GM23338 (cell line): ENCODE data around the gene STAP2. TPM values are rescaled to one million over a fixed set of nuclear protein-coding genes. Genes with fewer than 3 reads are reported as not detected.
A peak's percentile ranks its signal among the peaks of the same experiment; 100 is the strongest.

Source experiments
- ATAC-seq: fragments of 200-7000 bp; cut with Tn5 transposase; 3 replicates; pipeline ENCODE4 v1.9.1; 2020
- DNase-seq: peaks from one replicate; pipeline ENCODE4 v3.0.0-alpha.2; 2015; ENCODE audit warnings: low spot score
- H2AFZ ChIP-seq: fragments of 200-600 bp; sonication (generic); 2 replicates; pipeline ENCODE4 v1.8.0; 2016; ENCODE audit warnings: antibody characterized with exemption, mild to moderate bottlenecking, moderate library complexity
- H3F3A ChIP-seq: fragments of 200-600 bp; sonication (generic); replicated peaks from 2 replicates; pipeline ENCODE4 v1.8.0; 2017; ENCODE audit warnings: antibody characterized with exemption, mixed run types, low read depth
- H3K27ac ChIP-seq: fragments of 200-600 bp; sonication (generic); 2 replicates; pipeline ENCODE4 v1.6.1; 2016; ENCODE audit warnings: low read depth
- H3K27me3 ChIP-seq: fragments of 200-600 bp; sonication (generic); 2 replicates; pipeline ENCODE4 v1.8.0; 2016; ENCODE audit warnings: mild to moderate bottlenecking, mixed run types, moderate library complexity; ENCODE audit not compliant: insufficient read depth
- H3K36me3 ChIP-seq: fragments of 200-600 bp; sonication (generic); 2 replicates; pipeline ENCODE4 v1.8.0; 2016; ENCODE audit warnings: mild to moderate bottlenecking; ENCODE audit not compliant: insufficient read depth
- H3K4me1 ChIP-seq: fragments of 200-600 bp; sonication (generic); 2 replicates; pipeline ENCODE4 v1.8.0; 2016; ENCODE audit warnings: mild to moderate bottlenecking, moderate library complexity; ENCODE audit not compliant: insufficient read depth
- H3K4me2 ChIP-seq: fragments of 200-600 bp; sonication (generic); 2 replicates; pipeline ENCODE4 v1.7.1; 2017; ENCODE audit warnings: mixed run types
- H3K4me3 ChIP-seq: fragments of 200-600 bp; sonication (generic); 2 replicates; pipeline ENCODE4 v1.6.1; 2016; ENCODE audit warnings: mixed run types
- H3K79me2 ChIP-seq: fragments of 200-600 bp; sonication (generic); replicated peaks from 2 replicates; pipeline ENCODE4 v1.8.0; 2017; ENCODE audit warnings: mild to moderate bottlenecking; ENCODE audit not compliant: insufficient read depth
- H3K9me2 ChIP-seq: fragments of 200-600 bp; sonication (generic); 2 replicates; pipeline ENCODE4 v1.8.0; 2017; ENCODE audit not compliant: insufficient read depth
- H4K20me1 ChIP-seq: fragments of 200-600 bp; sonication (generic); replicated peaks from 2 replicates; pipeline ENCODE4 v1.8.0; 2017; ENCODE audit warnings: mild to moderate bottlenecking; ENCODE audit not compliant: insufficient read depth
- H3K27ac Mint-ChIP-seq: 2 replicates; pipeline ENCODE4 v1.8.0; 2020; ENCODE audit warnings: inconsistent platforms, mild to moderate bottlenecking, moderate library complexity, mixed read lengths
- H3K27me3 Mint-ChIP-seq: 3 replicates; pipeline ENCODE4 v1.8.0; 2022; ENCODE audit warnings: low read depth, mild to moderate bottlenecking, moderate library complexity, mixed read lengths, inconsistent platforms; ENCODE audit not compliant: insufficient read depth, poor library complexity
- H3K36me3 Mint-ChIP-seq: 3 replicates; pipeline ENCODE4 v1.8.0; 2021; ENCODE audit warnings: low read depth, mild to moderate bottlenecking, inconsistent platforms, moderate library complexity, mixed read lengths
- H3K4me1 Mint-ChIP-seq: 3 replicates; pipeline ENCODE4 v1.8.0; 2020; ENCODE audit warnings: mild to moderate bottlenecking, inconsistent platforms, mixed read lengths
- H3K4me3 Mint-ChIP-seq: 3 replicates; pipeline ENCODE4 v1.8.0; 2021; ENCODE audit warnings: moderate library complexity, mild to moderate bottlenecking, inconsistent platforms, mixed read lengths
- H3K9me3 Mint-ChIP-seq: 3 replicates; pipeline ENCODE4 v1.8.0; 2020; ENCODE audit warnings: moderate library complexity, mild to moderate bottlenecking, inconsistent platforms, mixed read lengths
- polyA plus RNA-seq: library from polyadenylated mRNA; unstranded; fragments of >200 nt; fragmentation: Nextera tagmentation; extraction: Ambion mirVana; gene quantifications from 2 replicates; pipeline ENCODE4 v1.2.1, GENCODE V29; 2016
- total RNA-seq: library from RNA; depleted of rRNA; stranded (reverse); fragments of >200 nt; shearing (Covaris generic); gene quantifications from 2 replicates; pipeline ENCODE4 v1.2.3, GENCODE V29; 2014
- TF ChIP-seq, protein P1 (sequence below), 2 experiments: fragments of 200-600 bp in 1 of 2; sonication (generic) in 1 of 2; conservative IDR thresholded peaks; 2 replicates each; pipeline versions ENCODE4 v1.5.1 to v1.6.1; 2016 to 2017; ENCODE audit warnings: antibody characterized with exemption in 2 of 2, low read depth in 2 of 2, mild to moderate bottlenecking in 2 of 2, moderate library complexity in 1 of 2
- TF ChIP-seq, protein P2 (sequence below): fragments of 250-450 bp; sonication (Bioruptor Pico); IDR thresholded peaks from 2 replicates; pipeline ENCODE4 v1.5.0; 2020; ENCODE audit warnings: mild to moderate bottlenecking, moderate library complexity

STAP2 gene
- total and polyA plus RNA-seq, 2 experiments from 2014 or later = 15.1 to 20.7 TPM

DNA sequence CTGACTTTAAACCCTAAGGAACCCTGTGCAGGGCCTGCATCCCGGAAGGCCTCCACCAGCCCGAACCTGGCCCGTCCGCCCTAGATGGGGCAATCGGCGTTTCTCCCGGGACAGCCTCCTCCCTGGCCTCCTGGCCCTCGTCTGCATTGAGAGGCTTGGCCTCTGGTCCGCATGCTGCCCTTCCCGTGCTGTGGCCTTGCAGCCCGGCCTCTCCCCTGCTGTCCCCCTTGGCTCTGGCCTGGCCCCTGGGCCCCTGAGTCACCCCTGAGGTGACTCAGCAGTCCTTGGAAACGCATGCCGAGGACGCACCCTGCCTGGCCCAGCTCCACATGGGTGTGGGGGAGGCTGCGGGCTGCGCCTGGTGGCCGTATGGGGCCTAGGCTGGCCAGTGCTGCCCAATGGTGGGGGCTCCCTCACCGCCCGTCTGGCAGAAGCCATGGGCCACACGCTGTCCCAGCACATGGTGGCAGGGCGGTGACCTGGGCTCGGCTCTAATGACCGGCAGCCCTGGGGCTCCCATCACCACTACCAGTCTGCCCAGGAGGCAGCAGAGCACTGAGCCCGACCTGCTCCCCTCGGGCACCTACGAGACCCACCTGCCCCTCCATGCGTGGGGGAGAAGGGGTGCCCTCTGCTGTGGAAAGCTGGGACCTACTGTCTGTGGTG, 36.0 kb upstream of the STAP2 start:
- Histone ChIP-seq H3K79me2 (peaks cover 70% of the 10 kb centered on the region), H4K20me1 (peaks cover 20% of the 10 kb centered on the region; the same call in 1 of the 2 replicates), H3K27ac (peak overlapping the region; percentile 85), H3K4me2 (peak overlapping the region; percentile 54; the same call in 1 of the 2 replicates), H3K4me1 (peaks cover 31% of the 10 kb centered on the region), H3K4me3 (peak overlapping the region; percentile 35; the same call in 1 of the 2 replicates), H3K9me2 (no peaks in the 10 kb centered on the region), H3F3A (0 out of 2 replicates have a peak, but pooled peaks cover 13% of the 10 kb centered on the region), H3K27me3 (no peaks in the 10 kb centered on the region), H3K36me3 (no peaks in the 10 kb centered on the region), H2AFZ (no peak overlapping the region)
- H3K4me1 Mint-ChIP-seq = peaks cover 46% of the 10 kb centered on the region
- H3K27me3 Mint-ChIP-seq = peaks cover 25% of the 10 kb centered on the region
- H3K9me3 Mint-ChIP-seq = no peaks in the 10 kb centered on the region
- DNase-seq (no peak), ATAC-seq (peak; percentile 6)
- TF ChIP-seq, protein P1, sequence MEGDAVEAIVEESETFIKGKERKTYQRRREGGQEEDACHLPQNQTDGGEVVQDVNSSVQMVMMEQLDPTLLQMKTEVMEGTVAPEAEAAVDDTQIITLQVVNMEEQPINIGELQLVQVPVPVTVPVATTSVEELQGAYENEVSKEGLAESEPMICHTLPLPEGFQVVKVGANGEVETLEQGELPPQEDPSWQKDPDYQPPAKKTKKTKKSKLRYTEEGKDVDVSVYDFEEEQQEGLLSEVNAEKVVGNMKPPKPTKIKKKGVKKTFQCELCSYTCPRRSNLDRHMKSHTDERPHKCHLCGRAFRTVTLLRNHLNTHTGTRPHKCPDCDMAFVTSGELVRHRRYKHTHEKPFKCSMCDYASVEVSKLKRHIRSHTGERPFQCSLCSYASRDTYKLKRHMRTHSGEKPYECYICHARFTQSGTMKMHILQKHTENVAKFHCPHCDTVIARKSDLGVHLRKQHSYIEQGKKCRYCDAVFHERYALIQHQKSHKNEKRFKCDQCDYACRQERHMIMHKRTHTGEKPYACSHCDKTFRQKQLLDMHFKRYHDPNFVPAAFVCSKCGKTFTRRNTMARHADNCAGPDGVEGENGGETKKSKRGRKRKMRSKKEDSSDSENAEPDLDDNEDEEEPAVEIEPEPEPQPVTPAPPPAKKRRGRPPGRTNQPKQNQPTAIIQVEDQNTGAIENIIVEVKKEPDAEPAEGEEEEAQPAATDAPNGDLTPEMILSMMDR (conservative IDR thresholded peaks at IDR 0.05; ENCODE audit: low read depth in 2 of 2) = peak in 1 of 2 experiments; percentile 24; a peak in 1 of 4 replicates
- TF ChIP-seq, protein P2, sequence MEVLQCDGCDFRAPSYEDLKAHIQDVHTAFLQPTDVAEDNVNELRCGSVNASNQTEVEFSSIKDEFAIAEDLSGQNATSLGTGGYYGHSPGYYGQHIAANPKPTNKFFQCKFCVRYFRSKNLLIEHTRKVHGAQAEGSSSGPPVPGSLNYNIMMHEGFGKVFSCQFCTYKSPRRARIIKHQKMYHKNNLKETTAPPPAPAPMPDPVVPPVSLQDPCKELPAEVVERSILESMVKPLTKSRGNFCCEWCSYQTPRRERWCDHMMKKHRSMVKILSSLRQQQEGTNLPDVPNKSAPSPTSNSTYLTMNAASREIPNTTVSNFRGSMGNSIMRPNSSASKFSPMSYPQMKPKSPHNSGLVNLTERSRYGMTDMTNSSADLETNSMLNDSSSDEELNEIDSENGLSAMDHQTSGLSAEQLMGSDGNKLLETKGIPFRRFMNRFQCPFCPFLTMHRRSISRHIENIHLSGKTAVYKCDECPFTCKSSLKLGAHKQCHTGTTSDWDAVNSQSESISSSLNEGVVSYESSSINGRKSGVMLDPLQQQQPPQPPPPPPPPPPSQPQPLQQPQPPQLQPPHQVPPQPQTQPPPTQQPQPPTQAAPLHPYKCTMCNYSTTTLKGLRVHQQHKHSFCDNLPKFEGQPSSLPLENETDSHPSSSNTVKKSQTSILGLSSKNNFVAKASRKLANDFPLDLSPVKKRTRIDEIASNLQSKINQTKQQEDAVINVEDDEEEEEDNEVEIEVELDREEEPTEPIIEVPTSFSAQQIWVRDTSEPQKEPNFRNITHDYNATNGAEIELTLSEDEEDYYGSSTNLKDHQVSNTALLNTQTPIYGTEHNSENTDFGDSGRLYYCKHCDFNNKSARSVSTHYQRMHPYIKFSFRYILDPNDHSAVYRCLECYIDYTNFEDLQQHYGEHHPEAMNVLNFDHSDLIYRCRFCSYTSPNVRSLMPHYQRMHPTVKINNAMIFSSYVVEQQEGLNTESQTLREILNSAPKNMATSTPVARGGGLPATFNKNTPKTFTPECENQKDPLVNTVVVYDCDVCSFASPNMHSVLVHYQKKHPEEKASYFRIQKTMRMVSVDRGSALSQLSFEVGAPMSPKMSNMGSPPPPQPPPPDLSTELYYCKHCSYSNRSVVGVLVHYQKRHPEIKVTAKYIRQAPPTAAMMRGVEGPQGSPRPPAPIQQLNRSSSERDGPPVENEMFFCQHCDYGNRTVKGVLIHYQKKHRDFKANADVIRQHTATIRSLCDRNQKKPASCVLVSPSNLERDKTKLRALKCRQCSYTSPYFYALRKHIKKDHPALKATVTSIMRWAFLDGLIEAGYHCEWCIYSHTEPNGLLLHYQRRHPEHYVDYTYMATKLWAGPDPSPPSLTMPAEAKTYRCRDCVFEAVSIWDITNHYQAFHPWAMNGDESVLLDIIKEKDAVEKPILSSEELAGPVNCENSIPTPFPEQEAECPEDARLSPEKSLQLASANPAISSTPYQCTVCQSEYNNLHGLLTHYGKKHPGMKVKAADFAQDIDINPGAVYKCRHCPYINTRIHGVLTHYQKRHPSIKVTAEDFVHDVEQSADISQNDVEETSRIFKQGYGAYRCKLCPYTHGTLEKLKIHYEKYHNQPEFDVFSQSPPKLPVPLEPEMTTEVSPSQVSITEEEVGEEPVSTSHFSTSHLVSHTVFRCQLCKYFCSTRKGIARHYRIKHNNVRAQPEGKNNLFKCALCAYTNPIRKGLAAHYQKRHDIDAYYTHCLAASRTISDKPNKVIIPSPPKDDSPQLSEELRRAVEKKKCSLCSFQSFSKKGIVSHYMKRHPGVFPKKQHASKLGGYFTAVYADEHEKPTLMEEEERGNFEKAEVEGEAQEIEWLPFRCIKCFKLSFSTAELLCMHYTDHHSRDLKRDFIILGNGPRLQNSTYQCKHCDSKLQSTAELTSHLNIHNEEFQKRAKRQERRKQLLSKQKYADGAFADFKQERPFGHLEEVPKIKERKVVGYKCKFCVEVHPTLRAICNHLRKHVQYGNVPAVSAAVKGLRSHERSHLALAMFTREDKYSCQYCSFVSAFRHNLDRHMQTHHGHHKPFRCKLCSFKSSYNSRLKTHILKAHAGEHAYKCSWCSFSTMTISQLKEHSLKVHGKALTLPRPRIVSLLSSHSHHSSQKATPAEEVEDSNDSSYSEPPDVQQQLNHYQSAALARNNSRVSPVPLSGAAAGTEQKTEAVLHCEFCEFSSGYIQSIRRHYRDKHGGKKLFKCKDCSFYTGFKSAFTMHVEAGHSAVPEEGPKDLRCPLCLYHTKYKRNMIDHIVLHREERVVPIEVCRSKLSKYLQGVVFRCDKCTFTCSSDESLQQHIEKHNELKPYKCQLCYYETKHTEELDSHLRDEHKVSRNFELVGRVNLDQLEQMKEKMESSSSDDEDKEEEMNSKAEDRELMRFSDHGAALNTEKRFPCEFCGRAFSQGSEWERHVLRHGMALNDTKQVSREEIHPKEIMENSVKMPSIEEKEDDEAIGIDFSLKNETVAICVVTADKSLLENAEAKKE = no peak
- no peaks in the 10 kb centered on the region for H3K36me3 Mint-ChIP-seq
- no peak overlapping the region for H3K4me3 Mint-ChIP-seq
- peak overlapping the region; percentile 92 for H3K27ac Mint-ChIP-seq
